Esophagus squamous epithelium (tissue), 5 donors: Measurements from ENCODE around the gene MEF2C. TPM values are rescaled to one million over a fixed set of nuclear protein-coding genes. Genes with fewer than 3 reads are reported as not detected.
A peak's percentile ranks its signal among the peaks of the same experiment; 100 is the strongest.

Experiments
- DNase-seq: peaks from one replicate; lab custom pipeline; 2025; lab: John Stamatoyannopoulos, UW
- H3K27ac ChIP-seq, 4 donors: fragments of 200-600 bp; sonication (generic); one replicate each; pipeline ENCODE4 v1.5.1; 2016 to 2019; ENCODE audit warnings: mild to moderate bottlenecking in 1 of 4
- H3K27me3 ChIP-seq, 4 donors: fragments of 200-600 bp; sonication (generic); 1 replicate in 3 of 4; 2 replicates in 1 of 4; pipeline versions ENCODE4 v1.5.1 to v1.6.0; 2017 to 2021; ENCODE audit warnings: antibody characterized with exemption in 1 of 4
- H3K36me3 ChIP-seq, 3 donors: fragments of 200-600 bp; sonication (generic); one replicate each; pipeline ENCODE4 v1.5.1; 2016 to 2019
- H3K4me1 ChIP-seq, 3 donors: fragments of 200-600 bp; sonication (generic); one replicate each; pipeline ENCODE4 v1.5.1; 2017 to 2019
- H3K4me3 ChIP-seq, 4 donors: fragments of 200-600 bp; sonication (generic); 1 replicate in 3 of 4; 2 replicates in 1 of 4; pipeline ENCODE4 v1.5.1; 2016 to 2019; ENCODE audit warnings: mild to moderate bottlenecking in 2 of 4, moderate library complexity in 1 of 4
- H3K9me3 ChIP-seq, 3 donors: fragments of 200-600 bp; sonication (generic); one replicate each; pipeline ENCODE4 v1.5.1; 2016 to 2019
- CTCF ChIP-seq, 6 experiments: fragments of 450-650 bp in 4 of 6; fragments of 200-600 bp in 2 of 6; sonication (generic) in 2 of 6; IDR thresholded peaks; one replicate each; pipeline ENCODE4 v1.5.1; 2016 to 2019; ENCODE audit warnings: antibody characterized with exemption in 6 of 6, mild to moderate bottlenecking in 4 of 6, moderate library complexity in 4 of 6
- POLR2A ChIP-seq, 4 donors: fragments of 450-650 bp; IDR thresholded peaks; one replicate each; pipeline ENCODE4 v1.6.1; 2017; ENCODE audit warnings: antibody characterized with exemption in 4 of 4, mild to moderate bottlenecking in 4 of 4, moderate library complexity in 3 of 4
- WGBS, 2 donors: methylation state at CpG; one replicate each; pipeline ENCODE4 v1.1.5; 2018; 5-methylcytosine and 5-hydroxymethylcytosine counted together
- intact Hi-C: fragments of 100-400 bp; cut with DNase I; formaldehyde crosslinking; loops from one replicate; pipeline ENCODE4 v1.15.0; 2022
- total RNA-seq, 4 donors: library from RNA; depleted of rRNA; stranded (reverse); fragments of >200 nt; gene quantifications; one replicate each; pipeline ENCODE4 v1.1.0, GENCODE V29; 2016
- donor health status: DM: yes; HTN: yes; CAD: no.

MEF2C gene
- total RNA-seq, 4 donors from 2014 or later, result 3.1 to 17.5 (median 9.9) TPM

- H3K4me3 ChIP-seq, result no peak overlapping the region
- intact Hi-C loops, result no loop called here
- H3K36me3 ChIP-seq, result no peaks in the 10 kb centered on the region
- H3K27me3 ChIP-seq, result no peaks in the 10 kb centered on the region
- no peak for DNase-seq
- WGBS, 2 donors, result 63 to 65% methylated on average over 4 of the region's 4 CpGs
- no peak overlapping the region for H3K27ac ChIP-seq
- TF ChIP-seq POLR2A (IDR thresholded peaks at IDR 0.05) (no peak), CTCF (IDR thresholded peaks at IDR 0.05) (no peak)
- H3K4me1 ChIP-seq, result peaks cover 0 to 15% (median 0%) of the 10 kb centered on the region in 3 donors
- no peaks in the 10 kb centered on the region for H3K9me3 ChIP-seq
Observed at GRCh38 chr5:88818296-88818695, 64.7 kb downstream of the MEF2C start.

- Histone ChIP-seq H3K27ac (peak overlapping the region in 3 of 4 donors; percentile 16 to 52 (median 51)), H3K4me1 (peaks cover 0 to 15% (median 0%) of the 10 kb centered on the region in 3 donors), H3K4me3 (no peak overlapping the region), H3K9me3 (no peaks in the 10 kb centered on the region), H3K36me3 (no peaks in the 10 kb centered on the region), H3K27me3 (no peaks in the 10 kb centered on the region)
- TF ChIP-seq CTCF (IDR thresholded peaks at IDR 0.05) (no peak), POLR2A (IDR thresholded peaks at IDR 0.05) (no peak)
- no peak for DNase-seq
- intact Hi-C loops, result no loop called here
- WGBS, 2 donors, result 70 to 75% methylated on average over 2 of the region's 2 CpGs
Observed at GRCh38 chr5:88816195-88816594, 66.8 kb downstream of the MEF2C start.

DNA sequence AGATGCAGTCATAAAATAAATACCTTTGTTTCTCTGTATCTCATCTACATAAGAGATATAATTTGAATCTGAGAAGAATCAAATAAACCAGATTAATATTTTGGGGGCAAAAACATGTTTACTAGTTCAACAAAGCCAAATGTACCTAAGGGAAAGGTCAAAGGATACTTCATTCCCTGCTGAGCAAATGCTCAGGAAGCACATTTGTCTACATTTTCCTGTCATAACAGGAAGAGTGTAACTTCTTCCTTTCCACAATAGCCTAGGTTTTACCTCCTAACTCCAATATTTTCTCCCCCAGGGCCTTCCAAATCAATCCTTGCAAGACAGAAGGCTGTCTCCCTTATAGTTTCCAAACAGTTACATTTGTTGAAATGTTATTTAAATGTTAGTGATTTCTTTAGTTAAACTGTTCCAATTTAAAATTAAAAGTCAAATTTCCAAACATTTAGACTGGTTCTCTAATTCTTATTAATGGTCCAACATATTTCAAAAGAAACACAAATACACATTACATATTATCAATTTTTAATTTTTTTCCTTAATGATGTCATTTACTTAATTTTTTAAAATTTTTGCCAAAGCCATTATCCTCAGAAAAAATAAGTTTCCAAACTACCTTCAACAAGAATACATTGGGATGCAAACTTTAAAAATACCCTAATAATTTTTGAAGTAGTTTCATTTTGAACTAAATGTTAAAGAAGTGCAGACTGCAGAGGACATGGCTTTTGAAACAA, 67.8 kb downstream of the MEF2C start:
- TF ChIP-seq CTCF (IDR thresholded peaks at IDR 0.05) (no peak), POLR2A (IDR thresholded peaks at IDR 0.05) (no peak)
- DNase-seq, result no peak

GRCh38 chr5:88813805-88814575, 69.0 kb downstream of the MEF2C start:
- 76 to 82% methylated on average over 17 of the region's 17 CpGs for WGBS, 2 donors
- Histone ChIP-seq H3K27me3 (no peaks in the 10 kb centered on the region), H3K36me3 (no peaks in the 10 kb centered on the region), H3K4me3 (no peak overlapping the region), H3K27ac (peak overlapping the region in 2 of 4 donors; percentile 51 to 56), H3K9me3 (no peaks in the 10 kb centered on the region), H3K4me1 (peaks cover 0 to 15% (median 0%) of the 10 kb centered on the region in 3 donors)
- no peak for TF ChIP-seq CTCF (IDR thresholded peaks at IDR 0.05)
- no peak for TF ChIP-seq POLR2A (IDR thresholded peaks at IDR 0.05)
- intact Hi-C loops, result no loop called here
- DNase-seq, result no peak

More for the DNA sequence above, 67.8 kb downstream of the MEF2C start:
- intact Hi-C loops, result no loop called here
- H3K36me3 ChIP-seq, result no peaks in the 10 kb centered on the region
- no peak overlapping the region for H3K4me3 ChIP-seq
- H3K4me1 ChIP-seq, result peaks cover 0 to 15% (median 0%) of the 10 kb centered on the region in 3 donors
- H3K27ac ChIP-seq, result peak overlapping the region in 3 of 4 donors; percentile 46 to 52 (median 51)
- no peaks in the 10 kb centered on the region for H3K9me3 ChIP-seq
- no peaks in the 10 kb centered on the region for H3K27me3 ChIP-seq

- intact Hi-C loops, result no loop called here
- H3K4me1 ChIP-seq, result peaks cover 0 to 15% (median 0%) of the 10 kb centered on the region in 3 donors
- H3K36me3 ChIP-seq, result no peaks in the 10 kb centered on the region
- H3K27ac ChIP-seq, result peak overlapping the region in 2 of 4 donors; percentile 51 to 56
- H3K9me3 ChIP-seq, result no peaks in the 10 kb centered on the region
- no peaks in the 10 kb centered on the region for H3K27me3 ChIP-seq
- no peak overlapping the region for H3K4me3 ChIP-seq
- no peak for DNase-seq
- TF ChIP-seq CTCF (IDR thresholded peaks at IDR 0.05) (no peak), POLR2A (IDR thresholded peaks at IDR 0.05) (no peak)
- 63 to 75% methylated on average over 1 of the region's 1 CpG for WGBS, 2 donors
Observed at GRCh38 chr5:88813244-88813643, 69.7 kb downstream of the MEF2C start.
